ENCODE results near the gene CATSPERB.
"Not testable (repeated sequence)": the region's sequence is repeated elsewhere in the genome, so short reads cannot be mapped to it uniquely, and the experiment has no call there.

CATSPERB gene

GRCh38 chr14:91536327-91536726, 195.6 kb downstream of the CATSPERB start:
- Histone ChIP-seq H3K9me3 (ENCODE audit: control insufficient read depth, insufficient read depth, low read length) (no peaks in the 10 kb centered on the region), H3K9ac (ENCODE audit: low read depth, low read length) (no peak overlapping the region), H3K4me3 (ENCODE audit: low read depth, low read length) (no peak overlapping the region), H3K4me1 (ENCODE audit: control insufficient read depth, insufficient read depth, low read length) (no peaks in the 10 kb centered on the region), H3K27me3 (ENCODE audit: control insufficient read depth, insufficient read depth, low read length) (no peaks in the 10 kb centered on the region), H3K36me3 (ENCODE audit: control insufficient read depth, insufficient read depth, low read length) (no peaks in the 10 kb centered on the region)

- H3K27me3 ChIP-seq (ENCODE audit: control insufficient read depth, insufficient read depth, low read length); H3K9ac ChIP-seq (ENCODE audit: low read depth, low read length); H3K9me3 ChIP-seq (ENCODE audit: control insufficient read depth, insufficient read depth, low read length); H3K36me3 ChIP-seq (ENCODE audit: control insufficient read depth, insufficient read depth, low read length); H3K4me1 ChIP-seq (ENCODE audit: control insufficient read depth, insufficient read depth, low read length); H3K4me3 ChIP-seq (ENCODE audit: low read depth, low read length): not testable (repeated sequence)
These were observed 197.8 kb downstream of the CATSPERB start for GRCh38 chr14:91534059-91534458.

GRCh38 chr14:91533623-91534022, 198.3 kb downstream of the CATSPERB start:
- no peaks in the 10 kb centered on the region for H3K4me1 ChIP-seq (ENCODE audit: control insufficient read depth, insufficient read depth, low read length)
- no peaks in the 10 kb centered on the region for H3K27me3 ChIP-seq (ENCODE audit: control insufficient read depth, insufficient read depth, low read length)
- no peak overlapping the region for H3K9ac ChIP-seq (ENCODE audit: low read depth, low read length)
- no peaks in the 10 kb centered on the region for H3K36me3 ChIP-seq (ENCODE audit: control insufficient read depth, insufficient read depth, low read length)
- no peak overlapping the region for H3K4me3 ChIP-seq (ENCODE audit: low read depth, low read length)
- no peaks in the 10 kb centered on the region for H3K9me3 ChIP-seq (ENCODE audit: control insufficient read depth, insufficient read depth, low read length)

Data from iPS-15b (cell line).